ENCODE results near the gene ANOS1.
"Not testable (repeated sequence)": the region's sequence is repeated elsewhere in the genome, so short reads cannot be mapped to it uniquely, and the experiment has no call there.

Gene ANOS1, protein sequence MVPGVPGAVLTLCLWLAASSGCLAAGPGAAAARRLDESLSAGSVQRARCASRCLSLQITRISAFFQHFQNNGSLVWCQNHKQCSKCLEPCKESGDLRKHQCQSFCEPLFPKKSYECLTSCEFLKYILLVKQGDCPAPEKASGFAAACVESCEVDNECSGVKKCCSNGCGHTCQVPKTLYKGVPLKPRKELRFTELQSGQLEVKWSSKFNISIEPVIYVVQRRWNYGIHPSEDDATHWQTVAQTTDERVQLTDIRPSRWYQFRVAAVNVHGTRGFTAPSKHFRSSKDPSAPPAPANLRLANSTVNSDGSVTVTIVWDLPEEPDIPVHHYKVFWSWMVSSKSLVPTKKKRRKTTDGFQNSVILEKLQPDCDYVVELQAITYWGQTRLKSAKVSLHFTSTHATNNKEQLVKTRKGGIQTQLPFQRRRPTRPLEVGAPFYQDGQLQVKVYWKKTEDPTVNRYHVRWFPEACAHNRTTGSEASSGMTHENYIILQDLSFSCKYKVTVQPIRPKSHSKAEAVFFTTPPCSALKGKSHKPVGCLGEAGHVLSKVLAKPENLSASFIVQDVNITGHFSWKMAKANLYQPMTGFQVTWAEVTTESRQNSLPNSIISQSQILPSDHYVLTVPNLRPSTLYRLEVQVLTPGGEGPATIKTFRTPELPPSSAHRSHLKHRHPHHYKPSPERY

DNA sequence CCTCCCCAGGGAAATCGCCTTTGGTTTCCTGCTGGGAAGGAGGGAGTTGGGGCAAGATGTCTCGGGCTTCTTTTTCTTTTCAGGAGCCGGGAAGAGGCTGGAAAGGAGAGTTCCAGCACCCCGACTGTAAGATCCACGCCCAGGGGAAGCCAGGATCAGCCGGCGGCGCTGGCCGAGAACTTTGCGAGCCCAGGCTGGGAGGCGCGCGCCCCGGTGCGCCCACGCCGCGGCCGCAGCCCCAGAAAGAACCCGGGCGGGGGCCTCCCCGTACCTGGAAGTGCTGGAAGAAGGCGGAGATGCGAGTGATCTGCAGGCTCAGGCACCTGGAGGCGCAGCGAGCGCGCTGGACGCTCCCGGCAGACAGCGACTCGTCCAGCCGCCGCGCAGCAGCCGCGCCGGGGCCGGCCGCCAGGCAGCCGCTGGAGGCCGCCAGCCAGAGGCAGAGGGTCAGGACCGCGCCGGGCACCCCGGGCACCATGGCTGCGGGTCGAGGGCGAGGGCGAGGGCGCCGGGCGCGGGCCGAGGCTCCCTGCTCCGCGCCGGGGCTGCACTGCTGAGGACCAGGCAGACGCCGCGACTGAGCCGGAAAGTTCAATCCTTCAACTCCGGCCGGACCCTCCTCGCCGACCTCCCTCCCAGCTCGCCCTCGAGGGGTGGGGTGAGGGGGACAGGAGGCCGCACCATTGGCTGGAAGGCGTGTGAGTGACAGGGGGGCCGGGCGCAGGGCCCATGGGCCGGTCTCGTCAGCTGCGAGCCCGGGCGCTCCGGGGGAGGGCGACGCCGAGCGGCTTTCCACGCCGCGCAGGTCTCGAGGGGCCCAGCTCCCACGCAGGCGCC is at the start of gene ANOS1:
Gene ANOS1, minus strand, starts transcription at position 579 of the 837 bp plus-strand sequence. Its CDS starts 101 bp downstream, at position 478.
- DNase-seq = no peak

DNA sequence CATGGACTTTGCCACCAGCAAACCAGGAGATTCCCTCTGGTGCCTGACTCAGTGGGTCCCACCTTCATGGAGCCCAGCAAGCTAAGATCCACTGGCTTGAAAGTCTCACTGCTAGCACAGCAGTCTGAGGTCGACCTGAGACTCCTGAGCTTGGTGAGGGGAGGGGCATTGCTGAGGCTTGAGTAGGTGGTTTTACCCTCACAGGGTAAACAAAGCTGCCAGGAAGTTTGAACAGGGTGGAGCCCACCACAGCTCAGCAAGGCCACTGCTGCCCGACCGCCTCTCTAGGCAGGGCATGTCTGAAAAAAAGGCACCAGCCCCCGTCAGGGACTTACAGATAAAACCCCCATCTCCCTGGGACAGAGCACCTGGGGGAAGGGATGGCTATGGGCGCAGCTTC is 41.2 kb upstream of the ANOS1 start:
- DNase-seq = no peak

DNA sequence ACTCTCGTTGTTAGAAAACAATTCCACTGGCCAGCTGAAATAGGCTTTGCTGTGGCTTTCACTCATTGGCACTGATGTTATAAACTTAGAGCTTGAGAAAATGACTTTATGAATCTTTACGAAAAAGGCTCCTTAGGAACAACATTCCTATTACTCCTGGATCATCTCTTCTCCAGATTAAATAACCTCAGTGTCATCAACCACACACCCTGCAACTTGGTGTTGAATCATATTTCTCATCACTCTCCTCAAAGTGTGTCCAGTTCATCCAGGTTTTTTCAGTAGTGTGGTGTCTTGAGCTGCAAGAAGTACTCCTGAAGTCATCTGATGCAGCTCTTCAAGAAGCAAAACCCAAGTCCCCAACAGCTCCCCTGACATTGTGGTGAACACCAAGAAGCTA is 28.1 kb upstream of the ANOS1 start:
- DNase-seq = no peak

DNA sequence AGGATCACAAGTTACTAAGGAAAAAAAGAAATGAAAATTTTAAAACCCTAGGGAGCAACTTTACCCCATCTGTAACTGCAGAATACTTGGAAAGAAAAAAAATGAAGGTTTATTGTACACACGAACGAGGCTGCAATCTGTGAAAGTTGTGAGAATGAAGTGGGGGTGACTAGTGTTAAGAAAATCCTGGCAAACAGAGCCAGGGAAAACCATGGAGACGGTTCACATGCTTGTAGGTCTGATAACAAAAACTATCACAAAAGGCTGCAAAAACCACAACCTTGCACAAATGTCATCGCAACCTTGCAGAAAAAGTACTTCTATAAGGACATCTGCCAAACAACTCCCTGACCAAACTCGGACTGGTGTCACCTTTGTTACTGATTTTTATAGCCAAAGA is 26.8 kb upstream of the ANOS1 start:
- not testable (repeated sequence) for DNase-seq

DNA sequence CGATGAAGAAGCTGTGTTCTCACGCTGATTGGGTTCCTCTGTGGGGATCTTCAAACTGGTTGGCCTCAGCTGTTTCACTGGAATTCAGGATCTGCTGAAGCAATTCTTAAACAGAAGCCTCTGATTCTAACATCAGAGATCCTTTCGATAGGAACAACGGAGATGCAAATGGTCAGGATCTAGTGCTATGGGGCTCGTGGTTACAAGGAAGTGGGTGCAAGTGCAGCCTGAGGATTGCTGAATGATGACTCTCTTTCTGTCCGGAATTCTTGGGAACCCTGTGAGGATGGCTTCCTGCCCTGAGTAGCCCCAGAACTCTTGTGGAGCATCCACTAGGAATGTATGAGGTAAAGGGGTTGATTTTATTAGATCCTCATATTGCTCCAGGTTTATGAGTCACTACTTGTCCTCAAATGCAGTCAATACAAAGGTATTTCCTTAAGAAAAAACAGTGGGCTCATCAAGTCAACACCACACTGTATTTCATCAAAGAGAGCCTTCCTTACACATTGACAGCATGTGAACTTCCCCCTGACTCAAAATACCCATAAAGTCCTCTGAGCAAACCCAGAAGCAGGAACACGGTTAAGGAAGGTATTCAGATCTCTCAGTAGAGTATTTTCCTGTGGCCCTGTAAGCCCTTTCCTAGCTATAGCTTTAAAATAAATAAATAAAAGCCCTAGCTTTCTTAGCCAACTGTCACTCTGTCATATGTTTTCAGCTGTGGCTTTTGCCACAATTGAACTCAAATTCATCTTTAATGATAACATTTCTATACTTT is 25.9 kb upstream of the ANOS1 start:
- DNase-seq = not testable (repeated sequence)

DNA sequence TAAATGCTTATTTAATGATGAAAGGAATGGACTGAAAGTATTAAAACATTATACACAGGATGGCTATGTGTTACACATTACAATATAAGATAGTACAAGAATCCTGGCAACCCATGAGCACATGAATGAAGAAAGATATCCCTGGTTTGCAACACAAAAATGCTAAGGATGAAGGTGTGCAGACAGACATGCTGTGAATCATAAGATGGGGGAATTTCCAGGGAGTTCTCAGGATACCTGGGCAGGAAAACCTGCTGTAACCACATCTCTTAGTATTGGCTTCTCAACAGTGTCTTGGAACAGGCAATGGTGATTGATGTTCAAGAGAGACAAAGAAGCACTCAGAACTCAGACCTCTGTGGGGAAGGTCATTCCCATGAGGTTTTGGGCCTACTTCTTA is 23.9 kb upstream of the ANOS1 start:
- no peak for DNase-seq

DNA sequence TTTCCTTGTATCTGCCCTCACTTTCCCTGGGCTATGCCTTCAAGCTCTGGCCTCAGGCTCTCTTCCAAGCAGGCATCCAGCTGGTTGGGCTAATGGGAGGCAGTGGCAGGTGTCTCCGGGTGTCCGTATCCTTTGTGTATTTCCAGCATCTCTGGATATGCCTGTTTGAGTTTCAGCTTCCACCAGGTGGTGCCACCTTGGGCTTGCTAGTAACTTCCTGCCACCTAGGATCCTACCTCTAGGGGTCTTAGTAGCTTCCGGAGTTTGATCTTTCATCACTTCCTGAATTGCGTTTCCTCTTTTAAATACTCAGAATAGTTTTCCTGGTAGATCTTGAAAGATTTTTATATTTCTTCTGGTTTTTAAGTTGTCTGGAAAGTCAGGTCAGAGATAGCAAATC is 23.2 kb upstream of the ANOS1 start:
- no peak for DNase-seq

DNA sequence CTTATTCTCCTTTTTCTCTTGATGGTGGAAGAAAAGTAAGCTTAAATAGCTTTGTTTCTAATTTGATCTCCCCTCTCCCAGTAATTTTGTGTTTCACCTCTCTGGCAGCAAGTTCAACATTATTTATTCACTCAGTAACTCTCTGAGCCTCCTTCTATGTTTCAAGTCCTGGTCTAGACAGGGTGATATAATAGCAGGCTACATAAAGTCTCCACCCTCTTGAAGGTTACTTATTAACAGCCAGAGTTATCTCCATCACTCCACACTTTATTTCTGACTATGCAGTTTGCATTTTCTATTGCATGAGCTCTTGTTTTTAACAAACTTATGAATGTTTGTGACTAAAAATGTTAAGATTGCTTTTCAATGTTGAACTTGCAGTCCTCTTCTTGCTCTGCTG is 17.8 kb upstream of the ANOS1 start:
- DNase-seq = no peak

DNA sequence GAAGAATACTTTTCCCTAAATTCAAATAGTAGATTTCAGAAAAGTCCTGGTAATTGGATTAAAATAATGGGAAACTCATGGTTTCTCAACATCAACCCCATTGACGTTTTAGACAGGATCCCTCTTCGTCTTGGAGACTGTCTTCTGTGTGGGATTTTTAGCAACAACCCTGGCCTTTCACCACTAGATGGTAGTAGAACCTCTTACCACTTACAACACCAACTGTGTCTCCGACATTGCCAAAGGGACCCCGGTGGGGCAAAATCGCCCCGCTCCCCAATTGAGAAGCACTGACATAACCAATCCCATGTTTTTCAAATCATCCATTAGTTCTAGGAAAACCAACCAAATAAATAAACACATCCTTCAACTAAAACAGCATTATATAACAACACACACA is 16.9 kb upstream of the ANOS1 start:
- no peak for DNase-seq

DNA sequence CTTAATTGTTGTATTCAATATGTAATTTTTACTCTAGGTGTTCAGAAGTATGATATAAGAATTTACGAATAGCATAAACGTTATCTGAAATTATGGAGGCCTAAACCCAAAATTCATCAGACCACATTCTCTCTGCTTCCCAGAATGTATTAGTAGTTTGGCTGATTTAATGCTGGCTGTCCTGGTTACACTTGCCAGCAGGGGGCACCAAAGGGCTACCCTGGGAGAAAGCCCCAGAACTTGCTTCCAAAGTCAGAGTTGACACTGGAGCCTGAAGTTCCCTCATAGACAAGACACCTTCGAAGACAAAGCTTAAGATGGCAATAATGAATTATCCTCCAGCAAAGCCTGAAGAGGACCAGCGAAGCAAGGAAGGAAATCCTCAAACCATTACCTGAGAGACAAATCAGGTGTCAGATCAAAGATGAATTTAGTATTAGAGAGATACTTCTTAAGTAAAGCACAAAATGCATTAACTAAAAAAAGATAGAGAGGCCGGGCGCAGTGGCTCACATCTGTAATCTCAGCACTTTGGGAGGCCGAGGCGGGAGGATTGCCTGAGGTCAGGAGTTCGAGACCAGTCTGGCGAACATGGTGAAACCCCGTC is 11.3 kb upstream of the ANOS1 start:
- DNase-seq = peak; percentile 15

DNA sequence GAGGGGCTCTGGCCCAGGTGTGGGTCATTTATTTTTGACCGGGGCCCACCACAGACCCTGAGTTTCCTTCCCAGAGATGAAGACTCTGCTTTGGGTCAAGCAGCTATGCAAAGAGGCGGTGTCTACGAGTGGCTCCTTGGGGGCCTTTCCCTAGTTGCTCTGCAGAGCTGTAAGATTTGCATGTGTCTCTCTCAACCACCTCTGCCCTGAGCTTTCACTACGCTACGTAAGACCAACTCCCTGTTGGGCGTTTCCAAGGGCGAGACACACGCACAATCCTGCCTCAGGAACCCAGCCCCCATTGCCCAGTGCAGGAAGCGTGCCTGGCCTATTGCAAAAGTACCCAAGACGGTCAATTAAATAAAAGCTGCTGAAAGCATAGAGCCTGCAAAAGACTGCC is 10.0 kb upstream of the ANOS1 start:
- DNase-seq = no peak

DNA sequence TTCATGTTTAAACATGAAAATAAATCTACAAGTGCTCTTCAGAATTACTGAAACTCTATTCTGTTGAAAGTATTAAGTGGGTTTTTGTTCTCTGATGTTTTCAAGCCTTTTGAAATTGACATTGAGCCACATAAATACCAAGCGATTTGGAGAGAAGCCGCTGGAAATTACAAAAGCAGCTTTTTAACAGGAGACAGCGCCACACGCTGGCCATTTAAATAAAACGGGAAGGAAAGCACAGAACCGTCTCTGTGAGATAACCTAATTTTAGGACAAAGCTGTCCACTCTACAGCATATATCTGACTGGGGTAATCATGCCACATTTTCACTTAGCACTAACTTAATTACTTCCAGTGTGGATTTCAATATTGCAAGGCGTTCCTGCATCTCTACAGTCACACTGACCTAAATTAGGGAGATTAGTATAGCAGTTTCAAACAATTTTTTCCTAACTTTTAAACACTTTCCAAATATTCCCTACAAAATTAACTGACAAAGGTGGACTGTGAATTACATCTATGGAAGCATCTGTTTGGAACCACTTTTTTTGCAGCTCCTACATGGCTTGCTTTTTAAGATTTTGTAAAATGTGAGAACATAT is 6.8 kb upstream of the ANOS1 start:
- DNase-seq = no peak

DNA sequence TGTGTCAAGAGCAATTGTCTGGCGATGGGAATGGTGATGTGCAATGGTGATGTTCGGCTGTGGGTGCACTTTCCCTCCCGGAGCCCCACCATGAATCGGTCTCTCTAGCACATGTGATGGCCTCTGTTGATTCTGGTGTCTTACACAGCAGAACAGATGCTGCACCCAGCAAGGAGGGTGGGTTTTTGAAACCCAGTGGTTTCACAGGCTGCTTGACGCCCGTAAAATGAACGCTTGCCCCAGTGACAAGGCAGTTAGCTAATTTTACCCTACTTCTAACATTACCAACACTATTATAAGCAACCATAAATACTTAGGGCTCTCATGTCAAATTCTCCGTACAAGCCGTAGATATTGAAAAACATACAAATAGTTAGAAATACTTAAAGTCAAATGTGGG is 5.9 kb upstream of the ANOS1 start:
- no peak for DNase-seq

DNA sequence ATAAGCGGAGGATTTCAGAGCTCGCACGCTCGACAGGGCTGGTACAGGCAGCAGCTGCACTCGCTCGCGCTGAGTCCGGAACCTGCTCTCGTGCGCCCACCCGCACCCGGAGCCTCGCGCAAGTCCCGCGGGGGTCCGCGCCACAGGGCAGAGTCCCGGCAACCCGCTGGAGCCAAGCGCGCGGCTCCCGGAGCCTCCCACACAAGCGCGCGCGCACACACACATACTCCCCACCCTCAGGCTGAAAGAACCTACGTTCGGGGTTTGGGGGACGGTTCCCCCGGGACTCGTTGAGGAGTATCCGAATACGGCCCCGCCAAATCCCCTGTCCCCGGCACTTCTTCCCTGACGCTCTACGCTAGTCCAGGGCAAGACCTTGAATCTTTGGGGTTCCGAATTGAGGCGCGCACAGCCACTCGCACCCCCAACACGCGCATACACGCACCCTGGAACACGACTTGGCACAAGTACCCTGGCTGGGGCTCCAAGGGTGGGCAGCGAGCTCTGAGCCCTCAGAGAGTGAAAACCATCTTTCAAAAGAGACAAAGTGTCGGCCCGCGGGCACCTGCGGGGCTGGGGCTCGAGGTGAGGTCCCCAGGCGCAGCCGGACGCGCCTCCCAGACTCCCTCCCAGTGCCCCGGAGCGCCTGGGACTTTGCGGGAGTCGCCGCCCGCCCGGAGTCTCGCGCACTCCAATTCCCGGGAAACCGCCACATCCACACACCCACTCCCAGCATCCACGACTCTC is 952 bp downstream of the ANOS1 start:
- no peak for DNase-seq

DNA sequence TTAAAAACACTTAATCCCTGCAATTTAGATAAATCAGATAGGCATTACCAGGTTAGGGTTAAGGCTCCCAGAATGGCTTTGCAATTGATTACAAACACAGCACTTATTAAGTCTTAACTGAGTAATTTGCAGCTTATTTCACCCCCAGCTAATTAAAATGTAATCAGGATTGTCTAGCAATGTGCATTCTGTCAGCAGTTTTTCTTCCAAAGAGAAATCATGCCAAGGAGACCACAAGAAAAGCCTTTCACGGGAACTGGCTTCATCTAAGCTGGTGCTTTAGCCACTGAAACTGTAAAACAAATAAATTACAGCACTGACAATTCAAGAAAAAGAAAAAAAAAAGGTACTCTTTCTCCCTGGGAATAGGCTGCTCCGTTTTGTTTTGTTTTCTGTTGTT is 2.1 kb downstream of the ANOS1 start:
- DNase-seq = no peak

DNA sequence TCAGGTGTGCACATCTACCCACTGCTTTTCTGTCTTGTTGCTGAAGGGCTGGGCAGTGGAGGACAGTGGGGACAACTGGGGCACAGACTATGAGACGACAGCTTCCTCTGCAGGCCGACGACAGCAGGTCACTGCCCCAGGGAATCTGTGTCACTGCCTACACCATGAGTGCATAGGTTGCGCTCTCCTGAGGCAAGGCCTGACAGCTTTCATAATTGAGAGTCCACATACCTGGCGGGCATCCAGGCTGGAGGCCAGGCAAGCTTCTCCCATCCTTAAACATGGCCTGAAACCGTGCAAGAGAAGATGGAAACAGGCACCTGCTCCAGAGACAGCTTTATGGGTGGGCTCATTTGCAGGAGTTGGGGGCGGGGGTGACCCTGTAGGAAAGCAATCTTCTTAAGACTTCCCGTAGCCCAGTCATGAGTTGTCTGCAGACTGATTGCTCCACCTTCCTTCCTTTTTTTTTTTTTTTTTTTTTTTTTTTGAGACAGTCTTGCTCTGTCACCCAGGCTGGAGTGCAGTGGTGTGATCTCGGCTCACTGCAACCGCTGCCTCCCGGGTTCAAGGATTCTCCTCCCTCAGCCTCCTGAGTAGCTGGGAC is 2.9 kb downstream of the ANOS1 start:
- DNase-seq = no peak

DNA sequence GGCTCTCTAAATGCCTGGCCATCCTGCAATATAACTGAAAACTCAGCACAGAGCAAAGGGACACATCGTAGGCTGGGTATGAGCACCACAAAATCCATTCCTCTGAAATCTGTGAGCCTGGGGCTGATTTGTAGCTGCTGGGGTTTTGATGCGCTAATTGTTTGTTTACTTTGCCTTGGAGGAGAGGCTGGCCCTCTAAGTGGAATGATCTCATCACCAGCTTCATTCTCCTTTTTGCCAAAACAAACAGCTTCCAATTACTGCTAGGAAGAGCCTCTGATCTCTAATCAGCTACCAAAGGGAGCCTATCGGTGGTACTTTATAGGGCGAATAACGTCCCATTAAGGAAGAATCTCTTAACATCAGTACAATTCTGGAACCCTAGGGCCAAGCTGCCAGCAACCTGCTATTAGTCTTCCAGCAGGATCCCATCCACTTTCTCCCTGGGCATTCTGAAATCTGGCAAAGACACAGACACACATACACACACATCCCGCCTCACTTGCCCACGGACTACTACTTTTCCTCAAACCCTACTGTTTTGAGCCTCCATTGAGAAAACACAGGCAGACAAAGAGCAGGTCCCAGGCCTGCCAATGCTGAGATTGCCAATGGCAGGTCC is 5.8 kb downstream of the ANOS1 start:
- DNase-seq = no peak

DNA sequence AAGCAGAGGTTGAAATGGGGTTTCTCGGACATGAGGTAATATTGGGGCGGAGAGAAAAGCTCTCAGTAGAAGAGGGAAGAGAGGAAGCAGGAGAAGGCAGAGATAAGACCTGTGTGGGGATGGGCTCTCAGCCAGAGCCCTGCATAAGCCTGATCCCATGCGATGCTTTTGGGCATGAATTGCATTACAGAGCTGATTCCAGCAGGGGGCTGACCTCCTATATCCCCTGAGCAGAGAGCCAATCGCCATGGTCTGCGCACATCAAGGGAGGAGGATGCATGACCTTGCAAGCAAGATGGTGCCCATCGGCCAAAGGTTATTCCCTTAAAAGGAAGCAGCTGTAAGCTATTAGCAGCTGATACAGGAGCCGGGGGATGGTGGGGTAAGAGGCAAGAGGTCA is 7.6 kb downstream of the ANOS1 start:
- no peak for DNase-seq

DNA sequence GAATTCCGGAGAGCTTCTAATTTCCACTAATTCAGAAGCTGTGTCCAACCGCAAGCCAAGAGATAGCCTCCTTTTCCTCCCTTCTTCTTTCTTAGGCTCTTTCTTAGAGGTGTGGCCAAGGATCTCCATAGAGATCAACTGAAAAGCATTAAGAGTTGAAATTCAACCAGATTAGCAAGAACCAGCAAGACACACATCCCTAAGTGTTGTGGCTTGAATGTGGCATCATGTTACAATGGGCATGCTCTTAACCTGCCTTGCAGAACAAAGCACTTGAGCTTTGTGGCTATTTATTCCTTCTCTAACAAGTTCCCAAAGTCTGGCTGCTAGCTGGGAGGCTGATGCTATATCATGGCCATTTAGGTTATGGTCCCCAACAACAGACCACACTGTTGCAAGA is 10.4 kb downstream of the ANOS1 start:
- DNase-seq = no peak

DNA sequence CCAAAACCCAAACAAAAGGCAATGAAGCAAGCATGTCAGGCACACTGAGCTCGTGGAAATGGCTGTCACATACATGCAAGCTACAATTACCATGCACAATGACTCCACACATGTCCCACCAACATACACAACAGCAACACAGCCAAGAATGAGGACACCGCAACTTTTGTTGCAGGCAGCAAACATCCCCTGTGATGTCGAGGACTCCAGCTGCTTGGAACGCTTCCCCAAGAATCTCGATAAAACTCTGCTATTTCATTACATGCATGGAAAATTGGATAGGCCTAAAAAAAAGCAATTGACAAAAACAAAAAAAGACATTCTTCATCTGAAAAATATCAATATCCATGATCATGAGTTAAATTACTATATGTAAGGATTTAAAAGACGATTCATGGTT is 11.8 kb downstream of the ANOS1 start:
- no peak for DNase-seq

All from activated effector memory CD4-positive, alpha-beta T cell treated with Interleukin-2 at 50 U/mL for 16 hours (primary cell).